HepG2 (cell line): Measurements from ENCODE around the gene FCGR3A. TPM values are rescaled to one million over a fixed set of nuclear protein-coding genes. Genes with fewer than 3 reads are reported as not detected.
A peak's percentile ranks its signal among the peaks of the same experiment; 100 is the strongest.
"Not testable (repeated sequence)": the region's sequence is repeated elsewhere in the genome, so short reads cannot be mapped to it uniquely, and the experiment has no call there.

Experiments used
- ATAC-seq: fragments of 200-7000 bp; cut with Tn5 transposase; 3 replicates; pipeline ENCODE4 v1.9.1; 2020; ENCODE audit warnings: mild to moderate bottlenecking, moderate library complexity
- BruUV-seq: library from RNA; stranded (reverse); fragments of 400-500 nt; replicated peaks from 2 replicates; lab custom pipeline; 2021; lab: Mats Ljungman, UMichigan
- CTCF ChIA-PET: fragments of 300-600 bp; formaldehyde crosslinking; extraction: SDS; loops from one replicate; lab custom pipeline; 2021; ENCODE audit warnings: low total read pairs, inconsistent platforms, low intra/inter-chr PET ratio; lab: Yijun Ruan, JAX
- POLR2A ChIA-PET: fragments of 350-600 bp; sonication (Branson Sonifier 250); formaldehyde crosslinking; loops from one replicate; lab custom pipeline; 2020; ENCODE audit warnings: antibody characterized with exemption, inconsistent platforms; lab: Yijun Ruan, JAX
- DNase-seq: peaks from one replicate; pipeline ENCODE4 v3.0.0-alpha.2; 2015; ENCODE audit warnings: low spot score
- FAIRE-seq: peaks from 3 replicates; lab custom pipeline; 2011; peaks lifted over from hg19 to GRCh38; lab: Jason Lieb, UNC
- H2AFZ ChIP-seq: one replicate; pipeline ENCODE4 v1.6.1; 2011; ENCODE audit warnings: low read length, inconsistent platforms
- H3K27ac ChIP-seq: fragments of 300-600 bp; 3 replicates; pipeline ENCODE4 v1.8.0; 2011; ENCODE audit warnings: mixed run types, mild to moderate bottlenecking, mixed read lengths, low read length, inconsistent platforms; ENCODE audit not compliant: insufficient read depth; ENCODE audit errors: extremely low read length
- H3K27me3 ChIP-seq, 2 experiments: fragments of 200-600 bp in 1 of 2; 2 replicates in 1 of 2; 3 replicates in 1 of 2; pipeline versions ENCODE4 v1.6.0 to v1.8.0; 2011; ENCODE audit warnings: low read length in 2 of 2, mild to moderate bottlenecking in 2 of 2, moderate library complexity in 2 of 2, inconsistent platforms in 1 of 2; ENCODE audit not compliant: insufficient read depth in 2 of 2, control insufficient read depth in 1 of 2
- H3K36me3 ChIP-seq, 2 experiments: fragments of 200-600 bp in 1 of 2; replicated peaks in 1 of 2; 2 replicates in 1 of 2; 3 replicates in 1 of 2; pipeline versions ENCODE4 v1.5.1 to v1.8.0; 2011; ENCODE audit warnings: low read length in 2 of 2, inconsistent platforms in 1 of 2; ENCODE audit not compliant: insufficient read depth in 2 of 2, control insufficient read depth in 1 of 2
- H3K4me1 ChIP-seq: 2 replicates; pipeline ENCODE4 v1.5.1; 2012; ENCODE audit warnings: low read length, inconsistent platforms; ENCODE audit not compliant: insufficient read depth
- H3K4me2 ChIP-seq: 2 replicates; pipeline ENCODE4 v1.6.0; 2011; ENCODE audit warnings: low read depth, low read length, inconsistent platforms
- H3K4me3 ChIP-seq, 3 experiments: fragments of 200-600 bp in 1 of 3; sonication (generic), shearing (Covaris generic) in 1 of 3; replicated peaks in 1 of 3; 2 replicates each; pipeline ENCODE4 v1.5.1; 2011 to 2016; ENCODE audit warnings: low read length in 3 of 3, inconsistent platforms in 2 of 3, low read depth in 2 of 3, mild to moderate bottlenecking in 2 of 3, control low read depth in 1 of 3, mixed read lengths in 1 of 3; ENCODE audit not compliant: insufficient read depth in 1 of 3
- H3K79me2 ChIP-seq: one replicate; pipeline ENCODE4 v1.6.1; 2011; ENCODE audit warnings: low read length, inconsistent platforms; ENCODE audit not compliant: insufficient read depth
- H3K9ac ChIP-seq: 2 replicates; pipeline ENCODE4 v1.6.0; 2011; ENCODE audit warnings: mild to moderate bottlenecking, low read depth, low read length, inconsistent platforms; ENCODE audit not compliant: insufficient read depth
- H3K9me3 ChIP-seq: 2 replicates; pipeline ENCODE4 v1.5.1; 2012; ENCODE audit warnings: mild to moderate bottlenecking, low read length
- H4K20me1 ChIP-seq: 2 replicates; pipeline ENCODE4 v1.6.0; 2011; ENCODE audit warnings: inconsistent platforms, mild to moderate bottlenecking, low read length, moderate library complexity; ENCODE audit not compliant: insufficient read depth
- WGBS: methylation state at CpG from one replicate; pipeline ENCODE4 v1.1.6; 2017; ENCODE audit warnings: low lambda C conversion rate; 5-methylcytosine and 5-hydroxymethylcytosine counted together
- in situ Hi-C: cut with HindIII; loops from 2 replicates; pipeline ENCODE4 v1.10.0; 2017; ENCODE audit warnings: low pct_unique_long_range_greater_than_20kb; ENCODE audit not compliant: extremely low pct_ligation_motif_present
- intact Hi-C: fragments of 100-400 bp; cut with micrococcal nuclease; formaldehyde crosslinking; loops from one replicate; pipeline ENCODE4 v1.10.0; 2022; ENCODE audit not compliant: unreplicated experiment
- polyA plus RNA-seq, 8 experiments: library from polyadenylated mRNA; depleted of rRNA in 3 of 8; stranded (reverse) in 7 of 8; unstranded in 1 of 8; fragments of >200 nt; fragmentation: Illumina TruSeq in 4 of 8; extraction: Trizol in 4 of 8; gene quantifications; 2 replicates each; pipeline versions ENCODE4 v1.2.1 to v1.2.3, GENCODE V29; 2011 to 2016; ENCODE audit warnings: low read depth in 4 of 8, missing spikeins in 1 of 8, mixed read lengths in 1 of 8; ENCODE audit not compliant: insufficient read depth in 1 of 8
- total RNA-seq, 5 experiments: library from RNA; depleted of rRNA; stranded (reverse); fragments of >200 nt; fragmentation: Illumina TruSeq; extraction: Trizol; gene quantifications; 2 replicates each; pipeline ENCODE4 v1.2.3, GENCODE V29; 2016; ENCODE audit warnings: low read depth in 1 of 5

FCGR3A gene
- total and polyA plus RNA-seq, 2 of the 13 experiments (the other 11 are each of a cell fraction or from before 2014, with no cell fraction given) = not detected

DNA sequence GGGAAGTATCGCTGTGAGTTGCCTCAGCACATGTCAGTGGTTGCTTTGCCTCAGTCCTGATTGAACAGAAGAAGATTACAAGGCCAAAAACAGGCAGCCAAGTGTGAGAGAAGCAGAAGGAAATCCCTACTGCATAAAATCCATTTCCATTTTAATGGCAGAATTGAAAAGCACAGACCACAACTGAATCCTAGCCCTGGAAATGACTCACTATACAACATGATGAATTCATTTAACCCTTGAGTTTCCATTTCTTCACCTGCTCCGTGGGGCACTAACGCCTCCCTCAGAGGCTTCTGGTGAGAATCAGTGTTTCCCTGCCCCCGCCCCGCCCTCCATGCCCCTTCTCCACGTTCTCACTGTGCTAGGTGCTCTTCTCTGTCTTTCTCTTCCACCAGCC lies 40.3 kb upstream of the FCGR3A start:
- in situ Hi-C loops, FAIRE-seq: not testable (repeated sequence)

DNA sequence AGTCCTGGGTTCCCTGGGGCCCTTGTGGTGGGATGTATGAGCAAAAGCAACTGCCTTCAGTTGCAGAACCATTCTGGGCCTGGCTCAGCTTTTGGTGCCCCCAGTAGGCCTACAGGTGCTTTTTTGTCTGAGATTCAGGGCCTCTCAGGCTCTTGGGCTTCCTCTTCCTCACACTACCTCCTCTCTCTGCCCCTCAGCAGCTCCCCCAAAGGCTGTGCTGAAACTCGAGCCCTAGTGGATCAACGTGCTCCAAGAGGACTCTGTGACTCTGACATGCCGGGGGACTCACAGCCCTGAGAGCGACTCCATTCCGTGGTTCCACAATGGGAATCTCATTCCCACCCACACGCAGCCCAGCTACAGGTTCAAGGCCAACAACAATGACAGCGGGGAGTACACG lies 39.7 kb upstream of the FCGR3A start:
- H3K27ac ChIP-seq, FAIRE-seq, POLR2A ChIA-PET, DNase-seq, in situ Hi-C loops, CTCF ChIA-PET, H3K9me3 ChIP-seq, H3K27me3 ChIP-seq, H3K9ac ChIP-seq, ATAC-seq, H3K4me2 ChIP-seq, H3K4me3 ChIP-seq, H2AFZ ChIP-seq, H3K4me1 ChIP-seq, H3K79me2 ChIP-seq, H3K36me3 ChIP-seq, intact Hi-C loops, BruUV-seq, H4K20me1 ChIP-seq: not testable (repeated sequence)
- WGBS = no CpG with 5 or more reads among the region's 8 CpGs

More for the DNA sequence above, 40.3 kb upstream of the FCGR3A start:
- H3K9ac ChIP-seq, H2AFZ ChIP-seq, DNase-seq, CTCF ChIA-PET, H3K9me3 ChIP-seq, H3K4me3 ChIP-seq, H3K4me2 ChIP-seq, H3K4me1 ChIP-seq, H3K36me3 ChIP-seq, BruUV-seq, H3K79me2 ChIP-seq, ATAC-seq, H3K27me3 ChIP-seq, H3K27ac ChIP-seq, H4K20me1 ChIP-seq, intact Hi-C loops, POLR2A ChIA-PET: not testable (repeated sequence)
- WGBS = no CpG with 5 or more reads among the region's 6 CpGs

DNA sequence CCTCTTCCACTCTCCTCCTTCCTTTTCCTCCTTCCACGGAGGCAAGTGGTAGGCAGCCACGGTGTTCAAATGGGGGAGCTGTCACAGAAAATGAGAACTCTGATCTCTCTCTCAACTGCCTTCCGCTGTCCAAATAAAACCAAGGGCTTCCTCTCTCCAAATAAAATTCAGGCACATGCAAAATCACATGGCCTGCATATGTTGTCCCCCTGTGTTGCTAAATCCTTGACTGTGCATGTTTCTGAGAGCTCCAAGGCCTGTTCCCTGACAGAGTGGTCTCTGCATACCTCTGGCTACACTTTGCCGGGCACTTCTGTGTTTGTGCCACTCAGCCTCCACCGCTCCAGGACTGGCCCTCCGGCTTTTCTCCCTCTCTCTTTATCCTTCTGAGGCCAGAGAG lies 39.0 kb upstream of the FCGR3A start:
- H3K4me2 ChIP-seq, FAIRE-seq, H3K36me3 ChIP-seq, H3K79me2 ChIP-seq, intact Hi-C loops, BruUV-seq, H3K4me1 ChIP-seq, H2AFZ ChIP-seq, DNase-seq, POLR2A ChIA-PET, H3K9ac ChIP-seq, H3K27me3 ChIP-seq, H3K4me3 ChIP-seq, CTCF ChIA-PET, H3K9me3 ChIP-seq, H4K20me1 ChIP-seq, in situ Hi-C loops, H3K27ac ChIP-seq: not testable (repeated sequence)
- WGBS = no CpG with 5 or more reads among the region's 6 CpGs
- ATAC-seq = peak; percentile 25; the same call in 1 of the 3 replicates

DNA sequence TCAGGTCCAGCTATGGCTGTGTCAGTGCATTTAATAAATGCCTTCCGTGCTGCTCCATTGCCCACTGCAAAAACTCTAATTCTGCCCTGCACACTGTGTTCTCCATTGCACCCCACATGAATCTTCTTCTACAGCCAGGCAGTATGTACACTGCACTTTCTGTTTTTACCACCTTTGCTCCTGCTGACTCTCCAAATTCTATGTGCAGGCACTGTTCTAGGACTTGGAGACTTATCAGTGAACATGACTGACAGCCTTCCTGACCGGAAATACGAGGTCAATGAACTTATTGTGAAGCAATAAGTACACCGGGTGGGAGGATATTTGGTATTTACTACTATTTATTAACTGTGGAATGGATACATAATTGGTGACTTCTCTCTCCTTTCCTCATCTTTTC lies 33.3 kb upstream of the FCGR3A start:
- H3K4me2 ChIP-seq, H3K9me3 ChIP-seq, H3K79me2 ChIP-seq, H3K27ac ChIP-seq, H2AFZ ChIP-seq, H4K20me1 ChIP-seq, H3K9ac ChIP-seq, POLR2A ChIA-PET, intact Hi-C loops, H3K27me3 ChIP-seq, in situ Hi-C loops, H3K4me1 ChIP-seq, H3K4me3 ChIP-seq, DNase-seq, BruUV-seq, FAIRE-seq, CTCF ChIA-PET, ATAC-seq, H3K36me3 ChIP-seq: not testable (repeated sequence)
- no CpG with 5 or more reads among the region's 4 CpGs for WGBS
